Neural cell (in vitro differentiated cells): Measurements from ENCODE around the gene VRK1. TPM values are rescaled to one million over a fixed set of nuclear protein-coding genes. Genes with fewer than 3 reads are reported as not detected.

Experiments used
- H2AFZ ChIP-seq: fragments of 200-600, 300-800 bp; sonication (generic), shearing (Covaris generic); 2 replicates; pipeline ENCODE4 v1.6.0; 2014; ENCODE audit warnings: low read depth, mild to moderate bottlenecking, antibody characterized with exemption, low read length, moderate library complexity
- H3F3A ChIP-seq: fragments of 200-600 bp; shearing (Covaris generic); 2 replicates; pipeline ENCODE4 v1.6.1; 2016; ENCODE audit warnings: mild to moderate bottlenecking, moderate library complexity, mixed read lengths, antibody characterized with exemption, low read length; ENCODE audit not compliant: insufficient read depth, poor library complexity, severe bottlenecking
- H3K27ac ChIP-seq: fragments of 200-600, 300-800 bp; sonication (generic), shearing (Covaris generic); 2 replicates; pipeline ENCODE4 v1.5.1; 2014; ENCODE audit warnings: mild to moderate bottlenecking, low read length, moderate library complexity
- H3K27me3 ChIP-seq: fragments of 300-800, 200-600 bp; sonication (generic), shearing (Covaris generic); 2 replicates; pipeline ENCODE4 v1.6.0; 2014; ENCODE audit warnings: mild to moderate bottlenecking, low read depth, low read length, moderate library complexity; ENCODE audit not compliant: insufficient read depth
- H3K36me3 ChIP-seq: fragments of 300-800, 200-600 bp; sonication (generic), shearing (Covaris generic); 2 replicates; pipeline ENCODE4 v1.5.1; 2014; ENCODE audit warnings: mild to moderate bottlenecking, antibody characterized with exemption, low read length, moderate library complexity; ENCODE audit not compliant: insufficient read depth
- H3K4me2 ChIP-seq: fragments of 300-800, 200-600 bp; sonication (generic), shearing (Covaris generic); 2 replicates; pipeline ENCODE4 v1.6.0; 2014; ENCODE audit warnings: mild to moderate bottlenecking, low read length
- H3K4me3 ChIP-seq: fragments of 300-800, 200-600 bp; sonication (generic), shearing (Covaris generic); 2 replicates; pipeline ENCODE4 v1.5.1; 2014; ENCODE audit warnings: mild to moderate bottlenecking, low read length, moderate library complexity
- H3K79me2 ChIP-seq: fragments of 200-600 bp; shearing (Covaris generic); replicated peaks from 2 replicates; pipeline ENCODE4 v1.6.0; 2014; ENCODE audit warnings: mild to moderate bottlenecking, low read length, moderate library complexity; ENCODE audit not compliant: insufficient read depth
- H3K9ac ChIP-seq: fragments of 300-800, 200-600 bp; sonication (generic), shearing (Covaris generic); 2 replicates; pipeline ENCODE4 v1.6.1; 2016; ENCODE audit warnings: mild to moderate bottlenecking, low read length, mixed read lengths
- H3K9me2 ChIP-seq: fragments of 200-600 bp; shearing (Covaris generic); 2 replicates; pipeline ENCODE4 v1.6.1; 2016; ENCODE audit warnings: mild to moderate bottlenecking, low read length, mixed read lengths; ENCODE audit not compliant: insufficient read depth
- H3K9me3 ChIP-seq: fragments of 200-600, 300-800 bp; sonication (generic), shearing (Covaris generic); 2 replicates; pipeline ENCODE4 v1.6.1; 2016; ENCODE audit warnings: mild to moderate bottlenecking, mixed run types, low read length, moderate library complexity, mixed read lengths
- H4K20me1 ChIP-seq: fragments of 200-600 bp; shearing (Covaris generic); 2 replicates; pipeline ENCODE4 v1.6.1; 2016; ENCODE audit warnings: mild to moderate bottlenecking, mixed run types; ENCODE audit not compliant: insufficient read depth
- EP300 ChIP-seq: fragments of 450-650 bp; conservative IDR thresholded peaks from 2 replicates; pipeline ENCODE4 v1.6.1; 2014; ENCODE audit warnings: antibody characterized with exemption, mild to moderate bottlenecking, moderate library complexity; ENCODE audit not compliant: poor library complexity, severe bottlenecking
- EZH2 ChIP-seq: fragments of 200-600, 300-800 bp; shearing (Covaris generic), sonication (generic); IDR thresholded peaks from 2 replicates; pipeline ENCODE4 v1.6.1; 2014; ENCODE audit warnings: antibody characterized with exemption, low read length, borderline replicate concordance, mild to moderate bottlenecking; ENCODE audit not compliant: insufficient read depth, poor library complexity, severe bottlenecking
- MXI1 ChIP-seq: fragments of 450-650 bp; conservative IDR thresholded peaks from 2 replicates; pipeline ENCODE4 v1.6.1; 2014; ENCODE audit warnings: antibody characterized with exemption, mild to moderate bottlenecking; ENCODE audit not compliant: poor library complexity, severe bottlenecking
- POLR2AphosphoS5 ChIP-seq: IDR thresholded peaks from 2 replicates; pipeline ENCODE4 v1.6.1; 2012
- RAD21 ChIP-seq: fragments of 450-650 bp; conservative IDR thresholded peaks from 2 replicates; pipeline ENCODE4 v1.6.1; 2014; ENCODE audit warnings: antibody characterized with exemption, mild to moderate bottlenecking, moderate library complexity
- SMC3 ChIP-seq: fragments of 450-650 bp; conservative IDR thresholded peaks from 2 replicates; pipeline ENCODE4 v1.6.1; 2014; ENCODE audit warnings: antibody characterized with exemption, mild to moderate bottlenecking, moderate library complexity; ENCODE audit not compliant: poor library complexity
- TAF1 ChIP-seq: IDR thresholded peaks from 2 replicates; pipeline ENCODE4 v1.6.1; 2012; ENCODE audit warnings: low read depth
- polyA plus RNA-seq: library from polyadenylated mRNA; depleted of rRNA; stranded (reverse); fragments of >200 nt; gene quantifications from 2 replicates; pipeline ENCODE4 v1.2.3, GENCODE V29; 2014
- TF ChIP-seq, protein P1 (sequence below): IDR thresholded peaks from 2 replicates; pipeline ENCODE4 v1.6.1; 2012; ENCODE audit warnings: borderline replicate concordance
- TF ChIP-seq, protein P2 (sequence below): fragments of 450-650 bp; IDR thresholded peaks from 2 replicates; pipeline ENCODE4 v1.5.1; 2014; ENCODE audit warnings: antibody characterized with exemption, mild to moderate bottlenecking, moderate library complexity; ENCODE audit not compliant: poor library complexity, severe bottlenecking

The VRK1 gene
- polyA plus RNA-seq, 1 donor from 2014 or later = 86.0 TPM

DNA sequence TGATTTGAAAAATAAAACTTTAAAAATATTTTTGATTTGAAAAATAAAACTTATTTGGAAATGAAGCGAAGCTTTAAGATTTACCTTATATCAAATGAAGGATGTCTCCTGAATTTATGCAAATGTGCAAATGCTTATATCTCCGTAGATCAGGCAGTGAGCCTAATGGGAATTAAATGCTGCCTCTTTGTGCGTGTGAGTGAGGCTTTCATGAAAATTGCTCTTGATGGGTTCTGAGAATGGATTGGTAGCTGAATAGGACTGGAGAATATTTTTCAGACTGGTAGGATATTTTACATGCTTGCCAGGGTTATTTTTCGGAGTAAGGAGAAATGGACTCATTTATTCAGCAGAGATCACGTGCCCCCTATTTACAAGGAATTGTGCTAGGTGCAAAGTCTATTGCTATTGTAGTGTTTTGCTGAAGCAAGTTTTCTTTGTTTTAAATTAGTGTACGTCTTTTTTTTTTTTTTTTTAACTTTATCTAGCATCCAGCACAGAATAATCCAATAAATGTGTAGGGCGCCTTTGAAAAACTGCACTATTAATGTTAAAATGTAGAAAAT lies 2.4 kb downstream of the VRK1 start:
- Histone ChIP-seq H3K27me3 (no peaks in the 10 kb centered on the region), H3K27ac (peak overlapping the region; percentile 92), H3K4me3 (peak overlapping the region; percentile 87), H3K9ac (peak overlapping the region; percentile 81), H3K9me2 (no peaks in the 10 kb centered on the region), H2AFZ (no peak overlapping the region), H3K4me2 (peak overlapping the region; percentile 98), H3K36me3 (no peaks in the 10 kb centered on the region), H3K79me2 (peaks cover 61% of the 10 kb centered on the region), H3F3A (peaks cover 6% of the 10 kb centered on the region), H3K9me3 (no peaks in the 10 kb centered on the region), H4K20me1 (no peaks in the 10 kb centered on the region)
- no peak for TF ChIP-seq MXI1
- TF ChIP-seq, protein P1, sequence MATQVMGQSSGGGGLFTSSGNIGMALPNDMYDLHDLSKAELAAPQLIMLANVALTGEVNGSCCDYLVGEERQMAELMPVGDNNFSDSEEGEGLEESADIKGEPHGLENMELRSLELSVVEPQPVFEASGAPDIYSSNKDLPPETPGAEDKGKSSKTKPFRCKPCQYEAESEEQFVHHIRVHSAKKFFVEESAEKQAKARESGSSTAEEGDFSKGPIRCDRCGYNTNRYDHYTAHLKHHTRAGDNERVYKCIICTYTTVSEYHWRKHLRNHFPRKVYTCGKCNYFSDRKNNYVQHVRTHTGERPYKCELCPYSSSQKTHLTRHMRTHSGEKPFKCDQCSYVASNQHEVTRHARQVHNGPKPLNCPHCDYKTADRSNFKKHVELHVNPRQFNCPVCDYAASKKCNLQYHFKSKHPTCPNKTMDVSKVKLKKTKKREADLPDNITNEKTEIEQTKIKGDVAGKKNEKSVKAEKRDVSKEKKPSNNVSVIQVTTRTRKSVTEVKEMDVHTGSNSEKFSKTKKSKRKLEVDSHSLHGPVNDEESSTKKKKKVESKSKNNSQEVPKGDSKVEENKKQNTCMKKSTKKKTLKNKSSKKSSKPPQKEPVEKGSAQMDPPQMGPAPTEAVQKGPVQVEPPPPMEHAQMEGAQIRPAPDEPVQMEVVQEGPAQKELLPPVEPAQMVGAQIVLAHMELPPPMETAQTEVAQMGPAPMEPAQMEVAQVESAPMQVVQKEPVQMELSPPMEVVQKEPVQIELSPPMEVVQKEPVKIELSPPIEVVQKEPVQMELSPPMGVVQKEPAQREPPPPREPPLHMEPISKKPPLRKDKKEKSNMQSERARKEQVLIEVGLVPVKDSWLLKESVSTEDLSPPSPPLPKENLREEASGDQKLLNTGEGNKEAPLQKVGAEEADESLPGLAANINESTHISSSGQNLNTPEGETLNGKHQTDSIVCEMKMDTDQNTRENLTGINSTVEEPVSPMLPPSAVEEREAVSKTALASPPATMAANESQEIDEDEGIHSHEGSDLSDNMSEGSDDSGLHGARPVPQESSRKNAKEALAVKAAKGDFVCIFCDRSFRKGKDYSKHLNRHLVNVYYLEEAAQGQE = peak; percentile 37
- TF ChIP-seq SMC3 = peak; percentile 41
- TF ChIP-seq, protein P2, sequence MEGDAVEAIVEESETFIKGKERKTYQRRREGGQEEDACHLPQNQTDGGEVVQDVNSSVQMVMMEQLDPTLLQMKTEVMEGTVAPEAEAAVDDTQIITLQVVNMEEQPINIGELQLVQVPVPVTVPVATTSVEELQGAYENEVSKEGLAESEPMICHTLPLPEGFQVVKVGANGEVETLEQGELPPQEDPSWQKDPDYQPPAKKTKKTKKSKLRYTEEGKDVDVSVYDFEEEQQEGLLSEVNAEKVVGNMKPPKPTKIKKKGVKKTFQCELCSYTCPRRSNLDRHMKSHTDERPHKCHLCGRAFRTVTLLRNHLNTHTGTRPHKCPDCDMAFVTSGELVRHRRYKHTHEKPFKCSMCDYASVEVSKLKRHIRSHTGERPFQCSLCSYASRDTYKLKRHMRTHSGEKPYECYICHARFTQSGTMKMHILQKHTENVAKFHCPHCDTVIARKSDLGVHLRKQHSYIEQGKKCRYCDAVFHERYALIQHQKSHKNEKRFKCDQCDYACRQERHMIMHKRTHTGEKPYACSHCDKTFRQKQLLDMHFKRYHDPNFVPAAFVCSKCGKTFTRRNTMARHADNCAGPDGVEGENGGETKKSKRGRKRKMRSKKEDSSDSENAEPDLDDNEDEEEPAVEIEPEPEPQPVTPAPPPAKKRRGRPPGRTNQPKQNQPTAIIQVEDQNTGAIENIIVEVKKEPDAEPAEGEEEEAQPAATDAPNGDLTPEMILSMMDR = no peak
- peak; percentile 39 for TF ChIP-seq EP300
- TF ChIP-seq POLR2AphosphoS5 = peak; percentile 60
- no peak for TF ChIP-seq TAF1
- TF ChIP-seq RAD21 = peak; percentile 51
- TF ChIP-seq EZH2 = no peak

DNA sequence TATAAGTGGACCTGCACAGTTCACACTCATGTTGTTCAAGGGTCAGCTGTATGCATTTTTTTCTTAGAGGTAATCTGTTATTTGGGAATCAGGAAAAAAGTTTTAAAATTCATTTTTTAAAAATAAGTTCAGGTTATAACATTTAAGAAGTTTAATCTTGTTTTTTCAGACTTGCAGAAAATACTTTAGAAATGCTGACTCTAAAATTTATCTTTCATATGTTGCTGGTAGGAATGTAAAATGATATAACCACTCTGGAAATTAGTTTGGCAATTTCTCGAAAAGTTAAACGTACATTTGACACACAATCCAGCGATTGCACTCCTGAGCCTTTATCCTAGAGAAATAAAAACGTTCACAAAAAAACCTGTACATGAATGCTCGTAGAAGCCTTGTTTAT lies 4.7 kb downstream of the VRK1 start:
- H3K79me2 ChIP-seq = peaks cover 84% of the 10 kb centered on the region
- H3K4me2 ChIP-seq = no peak overlapping the region
- H3K27ac ChIP-seq = peak overlapping the region; percentile 92
- no peaks in the 10 kb centered on the region for H3K9me2 ChIP-seq
- H2AFZ ChIP-seq = no peak overlapping the region
- H4K20me1 ChIP-seq = no peaks in the 10 kb centered on the region
- no peak overlapping the region for H3K9ac ChIP-seq
- no peaks in the 10 kb centered on the region for H3K36me3 ChIP-seq
- peaks cover 6% of the 10 kb centered on the region for H3F3A ChIP-seq
- TF ChIP-seq EZH2 = no peak
- no peak for TF ChIP-seq EP300
- TF ChIP-seq, protein P2 = no peak
- TF ChIP-seq, protein P1 = no peak
- no peak for TF ChIP-seq MXI1
- no peak for TF ChIP-seq SMC3
- no peak for TF ChIP-seq POLR2AphosphoS5
- TF ChIP-seq RAD21 = no peak
- TF ChIP-seq TAF1 = no peak
- H3K27me3 ChIP-seq = no peaks in the 10 kb centered on the region
- no peaks in the 10 kb centered on the region for H3K9me3 ChIP-seq
- H3K4me3 ChIP-seq = peak overlapping the region; percentile 87
